Measurements from ENCODE around the gene FBXL17.

DNA sequence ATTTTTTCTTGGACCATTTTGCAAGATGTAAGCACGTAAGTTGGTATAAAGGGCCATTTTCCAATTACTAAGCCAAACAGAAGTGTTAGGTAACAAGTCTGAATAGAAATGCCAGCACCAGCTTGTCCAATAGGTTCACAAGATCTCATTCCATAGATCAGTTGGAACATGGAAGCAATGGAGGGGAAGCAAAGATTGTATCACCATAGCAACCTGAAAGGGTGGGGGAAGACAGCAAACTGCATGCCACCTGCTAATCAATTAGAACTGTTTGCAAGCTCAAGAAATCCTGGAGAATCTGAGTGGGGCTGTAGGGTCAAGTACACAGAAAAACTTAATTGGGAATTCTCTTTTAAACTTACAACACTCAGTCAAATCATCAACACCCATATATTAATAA lies 446.3 kb downstream of the FBXL17 start:
- TF ChIP-seq, protein P1, sequence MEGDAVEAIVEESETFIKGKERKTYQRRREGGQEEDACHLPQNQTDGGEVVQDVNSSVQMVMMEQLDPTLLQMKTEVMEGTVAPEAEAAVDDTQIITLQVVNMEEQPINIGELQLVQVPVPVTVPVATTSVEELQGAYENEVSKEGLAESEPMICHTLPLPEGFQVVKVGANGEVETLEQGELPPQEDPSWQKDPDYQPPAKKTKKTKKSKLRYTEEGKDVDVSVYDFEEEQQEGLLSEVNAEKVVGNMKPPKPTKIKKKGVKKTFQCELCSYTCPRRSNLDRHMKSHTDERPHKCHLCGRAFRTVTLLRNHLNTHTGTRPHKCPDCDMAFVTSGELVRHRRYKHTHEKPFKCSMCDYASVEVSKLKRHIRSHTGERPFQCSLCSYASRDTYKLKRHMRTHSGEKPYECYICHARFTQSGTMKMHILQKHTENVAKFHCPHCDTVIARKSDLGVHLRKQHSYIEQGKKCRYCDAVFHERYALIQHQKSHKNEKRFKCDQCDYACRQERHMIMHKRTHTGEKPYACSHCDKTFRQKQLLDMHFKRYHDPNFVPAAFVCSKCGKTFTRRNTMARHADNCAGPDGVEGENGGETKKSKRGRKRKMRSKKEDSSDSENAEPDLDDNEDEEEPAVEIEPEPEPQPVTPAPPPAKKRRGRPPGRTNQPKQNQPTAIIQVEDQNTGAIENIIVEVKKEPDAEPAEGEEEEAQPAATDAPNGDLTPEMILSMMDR (IDR thresholded peaks at IDR 0.05; ENCODE audit: insufficient read depth, low read length, poor library complexity, severe bottlenecking): no peak
- TF ChIP-seq EZH2phosphoT487 (conservative IDR thresholded peaks at IDR 0.05; ENCODE audit: low read length): no peak

Data from SU-DHL-6 (cell line).